IMR-90 (cell line): ENCODE data around the gene CSDE1.

Source experiments
- POLR2A ChIP-seq: IDR thresholded peaks from 2 replicates; pipeline ENCODE4 v1.6.1; 2012; ENCODE audit warnings: mild to moderate bottlenecking, low read depth, low read length
- TF ChIP-seq, protein P1 (sequence below): conservative IDR thresholded peaks from 2 replicates; pipeline ENCODE4 v1.5.1; 2012; ENCODE audit warnings: mild to moderate bottlenecking, low read depth, low read length, improper control_type of control experiment

DNA sequence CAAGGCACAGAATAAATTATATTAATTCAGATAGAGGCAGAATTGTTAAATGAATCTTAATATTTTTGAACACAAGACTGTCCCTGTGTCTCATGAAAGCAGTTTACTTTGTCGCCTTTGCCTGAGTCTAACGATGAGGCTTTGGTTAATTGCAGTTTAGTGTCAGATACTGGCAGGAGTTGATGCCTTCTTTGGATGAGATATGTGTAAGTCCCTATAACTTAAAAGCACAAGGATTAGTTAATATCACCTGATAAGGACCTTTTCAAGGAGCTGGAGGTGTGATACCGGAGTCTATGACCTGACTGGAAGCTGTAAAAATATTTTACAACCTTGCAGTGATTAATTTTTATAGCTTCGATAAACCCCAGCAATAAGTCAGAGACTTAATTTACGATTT is 24.7 kb upstream of the CSDE1 start:
- TF ChIP-seq, protein P1, sequence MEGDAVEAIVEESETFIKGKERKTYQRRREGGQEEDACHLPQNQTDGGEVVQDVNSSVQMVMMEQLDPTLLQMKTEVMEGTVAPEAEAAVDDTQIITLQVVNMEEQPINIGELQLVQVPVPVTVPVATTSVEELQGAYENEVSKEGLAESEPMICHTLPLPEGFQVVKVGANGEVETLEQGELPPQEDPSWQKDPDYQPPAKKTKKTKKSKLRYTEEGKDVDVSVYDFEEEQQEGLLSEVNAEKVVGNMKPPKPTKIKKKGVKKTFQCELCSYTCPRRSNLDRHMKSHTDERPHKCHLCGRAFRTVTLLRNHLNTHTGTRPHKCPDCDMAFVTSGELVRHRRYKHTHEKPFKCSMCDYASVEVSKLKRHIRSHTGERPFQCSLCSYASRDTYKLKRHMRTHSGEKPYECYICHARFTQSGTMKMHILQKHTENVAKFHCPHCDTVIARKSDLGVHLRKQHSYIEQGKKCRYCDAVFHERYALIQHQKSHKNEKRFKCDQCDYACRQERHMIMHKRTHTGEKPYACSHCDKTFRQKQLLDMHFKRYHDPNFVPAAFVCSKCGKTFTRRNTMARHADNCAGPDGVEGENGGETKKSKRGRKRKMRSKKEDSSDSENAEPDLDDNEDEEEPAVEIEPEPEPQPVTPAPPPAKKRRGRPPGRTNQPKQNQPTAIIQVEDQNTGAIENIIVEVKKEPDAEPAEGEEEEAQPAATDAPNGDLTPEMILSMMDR = no peak
- TF ChIP-seq POLR2A = no peak
